ENCODE measurements around the gene CLIP2. TPM values are rescaled to one million over a fixed set of nuclear protein-coding genes. Genes with fewer than 3 reads are reported as not detected.
"Not testable (repeated sequence)": the region's sequence is repeated elsewhere in the genome, so short reads cannot be mapped to it uniquely, and the experiment has no call there.

Gene CLIP2
- total RNA-seq, 1 experiment from 2014 or later, result 14.2 TPM

- H3K36me3 Mint-ChIP-seq (ENCODE audit: insufficient read depth, unreplicated experiment), result peaks cover 3% of the 10 kb centered on the region
Measured at GRCh38 chr7:74412056-74412455, 122.8 kb downstream of the CLIP2 start.

GRCh38 chr7:74412603-74413002 lies 123.4 kb downstream of the CLIP2 start:
- Mint-ChIP-seq H3K4me1 (ENCODE audit: insufficient read depth, unreplicated experiment) (no peaks in the 10 kb centered on the region), H3K9me3 (ENCODE audit: unreplicated experiment) (no peaks in the 10 kb centered on the region), H3K36me3 (ENCODE audit: insufficient read depth, unreplicated experiment) (no peaks in the 10 kb centered on the region), H3K27ac (ENCODE audit: low read depth, unreplicated experiment) (no peak overlapping the region), H3K4me3 (ENCODE audit: unreplicated experiment) (no peak overlapping the region), H3K27me3 (ENCODE audit: insufficient read depth, unreplicated experiment) (no peaks in the 10 kb centered on the region)
- no TSS peak for BruUV-seq (replicated peaks)
- POLR2A ChIA-PET, result interaction anchor here (0.7 kb wide), 1 partner anchor 665 kb away, joined by 3 read pairs; no protein-coding TSS in a partner anchor
- intact Hi-C loops (cut with micrococcal nuclease), result no loop called here
- TF ChIP-seq, protein P1, sequence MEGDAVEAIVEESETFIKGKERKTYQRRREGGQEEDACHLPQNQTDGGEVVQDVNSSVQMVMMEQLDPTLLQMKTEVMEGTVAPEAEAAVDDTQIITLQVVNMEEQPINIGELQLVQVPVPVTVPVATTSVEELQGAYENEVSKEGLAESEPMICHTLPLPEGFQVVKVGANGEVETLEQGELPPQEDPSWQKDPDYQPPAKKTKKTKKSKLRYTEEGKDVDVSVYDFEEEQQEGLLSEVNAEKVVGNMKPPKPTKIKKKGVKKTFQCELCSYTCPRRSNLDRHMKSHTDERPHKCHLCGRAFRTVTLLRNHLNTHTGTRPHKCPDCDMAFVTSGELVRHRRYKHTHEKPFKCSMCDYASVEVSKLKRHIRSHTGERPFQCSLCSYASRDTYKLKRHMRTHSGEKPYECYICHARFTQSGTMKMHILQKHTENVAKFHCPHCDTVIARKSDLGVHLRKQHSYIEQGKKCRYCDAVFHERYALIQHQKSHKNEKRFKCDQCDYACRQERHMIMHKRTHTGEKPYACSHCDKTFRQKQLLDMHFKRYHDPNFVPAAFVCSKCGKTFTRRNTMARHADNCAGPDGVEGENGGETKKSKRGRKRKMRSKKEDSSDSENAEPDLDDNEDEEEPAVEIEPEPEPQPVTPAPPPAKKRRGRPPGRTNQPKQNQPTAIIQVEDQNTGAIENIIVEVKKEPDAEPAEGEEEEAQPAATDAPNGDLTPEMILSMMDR (IDR thresholded peaks at IDR 0.05; ENCODE audit: unreplicated experiment), result no peak
- CTCF ChIA-PET, result interaction anchor here (0.7 to 1.9 kb wide), 4 partner anchors 12 to 131 kb away, joined by 4 to 18 read pairs (median 5); no protein-coding TSS in a partner anchor
- peak; percentile 32 for DNase-seq (ENCODE audit: unreplicated experiment)

More at GRCh38 chr7:74412056-74412455, 122.8 kb downstream of the CLIP2 start:
- Mint-ChIP-seq H3K4me3 (ENCODE audit: unreplicated experiment) (no peak overlapping the region), H3K27me3 (ENCODE audit: insufficient read depth, unreplicated experiment) (no peaks in the 10 kb centered on the region), H3K27ac (ENCODE audit: low read depth, unreplicated experiment) (no peak overlapping the region), H3K9me3 (ENCODE audit: unreplicated experiment) (no peaks in the 10 kb centered on the region), H3K4me1 (ENCODE audit: insufficient read depth, unreplicated experiment) (no peaks in the 10 kb centered on the region)
- BruUV-seq (replicated peaks), result no TSS peak
- POLR2A ChIA-PET, result interaction anchor here (0.7 kb wide), 1 partner anchor 666 kb away, joined by 3 read pairs; no protein-coding TSS in a partner anchor
- TF ChIP-seq, protein P1 (IDR thresholded peaks at IDR 0.05; ENCODE audit: unreplicated experiment), result no peak
- CTCF ChIA-PET, result interaction anchor here (0.6 to 1.9 kb wide), 3 partner anchors 11 to 591 kb away, joined by 3 to 18 read pairs (median 4); no protein-coding TSS in a partner anchor
- no peak for DNase-seq (ENCODE audit: unreplicated experiment)
- intact Hi-C loops (cut with micrococcal nuclease), result no loop called here

GRCh38 chr7:74414595-74415333 lies 125.6 kb downstream of the CLIP2 start:
- H3K4me1 Mint-ChIP-seq (ENCODE audit: insufficient read depth, unreplicated experiment); DNase-seq (ENCODE audit: unreplicated experiment); intact Hi-C loops (cut with micrococcal nuclease); POLR2A ChIA-PET; BruUV-seq (replicated peaks); H3K36me3 Mint-ChIP-seq (ENCODE audit: insufficient read depth, unreplicated experiment); H3K27me3 Mint-ChIP-seq (ENCODE audit: insufficient read depth, unreplicated experiment); H3K27ac Mint-ChIP-seq (ENCODE audit: low read depth, unreplicated experiment); H3K9me3 Mint-ChIP-seq (ENCODE audit: unreplicated experiment); H3K4me3 Mint-ChIP-seq (ENCODE audit: unreplicated experiment): not testable (repeated sequence)
- CTCF ChIA-PET, result interaction anchor here (0.6 to 1.8 kb wide), 4 partner anchors 13 to 152 kb away, joined by 3 to 7 read pairs (median 4); no protein-coding TSS in a partner anchor

GRCh38 chr7:74417419-74417971 lies 128.3 kb downstream of the CLIP2 start:
- ChIA-PET CTCF (interaction anchor here (0.5 to 2.9 kb wide), 52 partner anchors 10 to 654 kb away, joined by 3 to 32 read pairs (median 4); no protein-coding TSS in a partner anchor), POLR2A (interaction anchor here (0.6 kb wide), 1 partner anchor 61 kb away, joined by 3 read pairs; no protein-coding TSS in a partner anchor)
- no peaks in the 10 kb centered on the region for H3K9me3 Mint-ChIP-seq (ENCODE audit: unreplicated experiment)

More at GRCh38 chr7:74417419-74417971, 128.3 kb downstream of the CLIP2 start:
- BruUV-seq (replicated peaks), result no TSS peak
- no peaks in the 10 kb centered on the region for H3K27me3 Mint-ChIP-seq (ENCODE audit: insufficient read depth, unreplicated experiment)
- no peak overlapping the region for H3K4me3 Mint-ChIP-seq (ENCODE audit: unreplicated experiment)
- TF ChIP-seq, protein P1 (IDR thresholded peaks at IDR 0.05; ENCODE audit: unreplicated experiment), result peak; percentile 96
- DNase-seq (ENCODE audit: unreplicated experiment), result peak; percentile 82
- no peak overlapping the region for H3K27ac Mint-ChIP-seq (ENCODE audit: low read depth, unreplicated experiment)
- H3K36me3 Mint-ChIP-seq (ENCODE audit: insufficient read depth, unreplicated experiment), result no peaks in the 10 kb centered on the region
- H3K4me1 Mint-ChIP-seq (ENCODE audit: insufficient read depth, unreplicated experiment), result peaks cover 6% of the 10 kb centered on the region
- intact Hi-C loops (cut with micrococcal nuclease), result loop anchor here (1.0 kb wide), 2 partner anchors 128 to 149 kb away; no protein-coding TSS in a partner anchor

All from MCF 10A (cell line).